Erythroblast (primary cell): ENCODE data around the gene MED31.

ENCODE experiments used
- GATA1 ChIP-seq: IDR thresholded peaks from 2 replicates; pipeline ENCODE4 v1.6.1; 2011; ENCODE audit warnings: low read depth, mild to moderate bottlenecking, control low read depth, low read length, moderate library complexity
- POLR2A ChIP-seq: IDR thresholded peaks from 2 replicates; pipeline ENCODE4 v1.6.1; 2011; ENCODE audit warnings: mild to moderate bottlenecking, low read length

DNA sequence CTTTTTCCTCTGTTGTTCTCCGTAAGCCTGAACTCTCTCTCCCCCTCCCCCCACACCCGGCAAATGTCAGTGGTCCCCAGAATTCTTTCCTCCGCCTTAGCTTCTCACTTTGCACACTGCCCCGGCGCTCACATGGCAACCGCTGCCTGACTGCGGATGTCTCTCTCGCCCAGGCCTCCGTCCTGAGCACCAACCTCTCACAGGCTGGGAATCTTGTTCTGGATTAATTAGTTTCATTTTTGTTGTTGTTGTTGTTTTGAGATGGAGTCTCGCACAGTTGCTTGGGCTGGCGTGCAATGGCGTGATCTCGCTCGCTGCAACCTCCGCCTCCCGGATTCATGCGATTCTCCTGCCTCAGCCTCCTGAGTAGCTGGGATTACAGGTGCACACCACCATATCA lies 16.8 kb upstream of the MED31 start:
- TF ChIP-seq POLR2A (no peak), GATA1 (no peak)
